ENCODE results near the gene SLC35A4. TPM values are rescaled to one million over a fixed set of nuclear protein-coding genes. Genes with fewer than 3 reads are reported as not detected.

The SLC35A4 gene
- total and polyA plus RNA-seq, 2 of the 8 experiments (the other 6 are each of a cell fraction or from before 2014, with no cell fraction given): 78.6 to 133 TPM

DNA sequence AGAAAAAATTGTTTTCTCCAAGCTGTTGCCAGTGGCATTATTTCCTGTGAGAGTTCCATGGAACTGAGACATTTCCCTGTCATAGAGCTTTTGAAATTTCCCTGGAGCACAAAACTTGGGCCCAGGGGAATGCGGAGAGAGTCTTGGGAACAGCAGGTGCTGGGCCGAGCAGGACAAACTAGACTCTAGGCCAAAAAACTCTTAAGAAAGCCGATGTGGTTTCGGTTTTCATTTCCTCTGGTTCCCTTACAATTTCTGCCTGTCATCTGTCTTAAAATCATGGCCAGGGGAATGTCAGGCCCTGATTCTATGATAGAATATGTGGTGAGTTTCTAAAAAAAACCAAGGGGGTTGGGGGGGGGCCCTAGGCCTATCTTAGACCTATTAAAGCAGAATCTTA lies 4.6 kb downstream of the SLC35A4 start:
- Histone ChIP-seq H2BK15ac (ENCODE audit: low read length) (no peak overlapping the region), H2BK12ac (ENCODE audit: low read depth, low read length) (no peak overlapping the region), H3K18ac (ENCODE audit: extremely low read depth, low read length) (no peak overlapping the region), H3K36me3 (ENCODE audit: control insufficient read depth in 2 of 4, insufficient read depth in 4 of 4, low read length in 3 of 4) (peaks cover 0 to 18% (median 13%) of the 10 kb centered on the region in 4 experiments; a peak in 4 of 8 replicates), H3K56ac (replicated peaks; ENCODE audit: insufficient read length, low read depth, low read length) (no peak overlapping the region), H3K23me2 (ENCODE audit: low read depth, low read length) (peaks cover 8% of the 10 kb centered on the region), H4K20me1 (replicated peaks in 1 of 2; ENCODE audit: control insufficient read depth in 1 of 2, insufficient read depth in 2 of 2, low read length in 2 of 2) (no peaks in the 10 kb centered on the region), H2BK20ac (ENCODE audit: low read length) (no peak overlapping the region), H3K27ac (ENCODE audit: low read depth, low read length) (no peak overlapping the region), H3K4me3 (ENCODE audit: extremely low read depth in 1 of 4, insufficient read depth in 2 of 4, low read depth in 3 of 4, low read length in 4 of 4) (no peak overlapping the region), H2BK5ac (ENCODE audit: low read depth, low read length) (no peak overlapping the region), H3K4me2 (ENCODE audit: insufficient read depth in 1 of 2, low read depth in 2 of 2, low read length in 2 of 2) (no peak overlapping the region), H3K4ac (replicated peaks; ENCODE audit: insufficient read length, low read depth, low read length) (no peak overlapping the region), H2AFZ (ENCODE audit: low read length) (no peak overlapping the region), H3K4me1 (replicated peaks in 1 of 4; ENCODE audit: control insufficient read depth in 3 of 4, insufficient read depth in 4 of 4, low read length in 3 of 4) (peaks cover 0 to 6% (median 0%) of the 10 kb centered on the region in 4 experiments; a peak in 2 of 7 replicates), H2BK120ac (replicated peaks; ENCODE audit: low read depth, low read length) (no peak overlapping the region), H3K79me2 (ENCODE audit: control insufficient read depth in 1 of 2, insufficient read depth in 2 of 2, low read length in 2 of 2) (peaks cover 3 to 9% of the 10 kb centered on the region in 2 experiments; a peak in 3 of 4 replicates), H4K5ac (ENCODE audit: insufficient read length, low read depth, low read length) (no peak overlapping the region), H4K91ac (replicated peaks; ENCODE audit: insufficient read length, low read length) (no peak overlapping the region), H3K27me3 (replicated peaks in 1 of 4; ENCODE audit: control insufficient read depth in 3 of 4, extremely low read depth in 1 of 4, insufficient read depth in 3 of 4, low read length in 3 of 4) (no peaks in the 10 kb centered on the region), H3K9me3 (ENCODE audit: insufficient read depth in 2 of 2, low read depth in 1 of 2, low read length in 1 of 2) (no peaks in the 10 kb centered on the region), H3K79me1 (ENCODE audit: low read depth, low read length) (peaks cover 7% of the 10 kb centered on the region), H2AK5ac (ENCODE audit: low read depth, low read length) (no peak overlapping the region), H3K9ac (replicated peaks in 1 of 4; ENCODE audit: extremely low read depth in 1 of 4, low read depth in 3 of 4, low read length in 3 of 4) (no peak overlapping the region), H3K14ac (ENCODE audit: insufficient read length) (no peak overlapping the region), H3K23ac (ENCODE audit: insufficient read length) (no peak overlapping the region), H4K8ac (ENCODE audit: extremely low read depth, insufficient read depth, low read length) (no peak overlapping the region)
- CTCF ChIA-PET (ENCODE audit: partially characterized antibody): interaction anchor here (0.8 to 1.8 kb wide), 6 partner anchors 21 to 217 kb away, joined by 3 to 6 read pairs (median 4); partner anchors contain the start of gene TMCO6
- WGBS, 2 experiments (ENCODE audit: extremely low coverage in 1 of 2, insufficient coverage in 1 of 2, insufficient read length in 1 of 2, insufficient replicate concordance in 2 of 2, low coverage in 1 of 2, low lambda C conversion rate in 2 of 2, missing lambda C conversion rate in 1 of 2): 90% methylated on average over 4 of the region's 4 CpGs; no CpG with 5 or more reads in 1 of the 2 experiments
- POLR2A ChIA-PET (ENCODE audit: partially characterized antibody): interaction anchor here (1.6 to 10.0 kb wide), 5 partner anchors 12 to 142 kb away, joined by 3 to 94 read pairs (median 6); partner anchors contain the start of genes DND1, EIF4EBP3 and SRA1
- FAIRE-seq (no peak), DNase-seq (ENCODE audit: low read depth in 1 of 2, low spot score in 2 of 2) (no peak)
